ENCODE data around the gene RTBDN. TPM values are rescaled to one million over a fixed set of nuclear protein-coding genes. Genes with fewer than 3 reads are reported as not detected.

The RTBDN gene
- not detected for total RNA-seq
- long read RNA-seq, result 0 reads

- DNase-seq (ENCODE audit: low spot score), result no peak
Observed at GRCh38 chr19:12834566-12834943, at the start of gene RTBDN. TSS of gene RTBDN (minus strand) at chr19:12834579. CDS start at chr19:12829979, 4,600 bp downstream.

- no peak for DNase-seq (ENCODE audit: low spot score)
Observed at GRCh38 chr19:12882589-12882988, 48.2 kb upstream of the RTBDN start.

- peak; percentile 95 for DNase-seq (ENCODE audit: low spot score)
Observed at GRCh38 chr19:12881172-12881808, 46.9 kb upstream of the RTBDN start, which contains the start of gene DNASE2. TSS of gene DNASE2 (minus strand) at chr19:12881449. CDS start at chr19:12881375, 74 bp downstream.

GRCh38 chr19:12880551-12881171 is 46.3 kb upstream of the RTBDN start:
- no peak for DNase-seq (ENCODE audit: low spot score)

- no peak for DNase-seq (ENCODE audit: low spot score)
Observed at GRCh38 chr19:12875086-12875485, 40.7 kb upstream of the RTBDN start.

- DNase-seq (ENCODE audit: low spot score), result no peak
Observed at GRCh38 chr19:12873891-12874745, 39.7 kb upstream of the RTBDN start.

- no peak for DNase-seq (ENCODE audit: low spot score)
Observed at GRCh38 chr19:12872941-12873890, 38.8 kb upstream of the RTBDN start.

- DNase-seq (ENCODE audit: low spot score), result no peak
Observed at GRCh38 chr19:12872255-12872654, 37.9 kb upstream of the RTBDN start.

GRCh38 chr19:12871681-12872080 is 37.3 kb upstream of the RTBDN start:
- no peak for DNase-seq (ENCODE audit: low spot score)

GRCh38 chr19:12868540-12869112 is 34.2 kb upstream of the RTBDN start:
- DNase-seq (ENCODE audit: low spot score), result no peak

- DNase-seq (ENCODE audit: low spot score), result no peak
Observed at GRCh38 chr19:12867120-12868099, 33.0 kb upstream of the RTBDN start.

GRCh38 chr19:12866416-12867119 is 32.2 kb upstream of the RTBDN start:
- DNase-seq (ENCODE audit: low spot score), result no peak

GRCh38 chr19:12865746-12866415 is 31.5 kb upstream of the RTBDN start:
- no peak for DNase-seq (ENCODE audit: low spot score)

- no peak for DNase-seq (ENCODE audit: low spot score)
Observed at GRCh38 chr19:12864721-12865715, 30.6 kb upstream of the RTBDN start.

GRCh38 chr19:12864143-12864542 is 29.8 kb upstream of the RTBDN start:
- DNase-seq (ENCODE audit: low spot score), result no peak

- DNase-seq (ENCODE audit: low spot score), result no peak
Observed at GRCh38 chr19:12859546-12859945, 25.2 kb upstream of the RTBDN start.
